Glutamatergic neuron (in vitro differentiated cells): ENCODE data around the gene TRAFD1. TPM values are rescaled to one million over a fixed set of nuclear protein-coding genes. Genes with fewer than 3 reads are reported as not detected.

Experiments used
- DNase-seq: peaks from one replicate; pipeline ENCODE4 v3.0.0; 2022
- H3K27ac Mint-ChIP-seq: one replicate; pipeline ENCODE4 v1.8.0; 2020; ENCODE audit warnings: mild to moderate bottlenecking, mixed read lengths, inconsistent platforms; ENCODE audit not compliant: unreplicated experiment
- H3K27me3 Mint-ChIP-seq: one replicate; pipeline ENCODE4 v1.8.0; 2020; ENCODE audit warnings: mild to moderate bottlenecking, moderate library complexity, mixed read lengths, inconsistent platforms; ENCODE audit not compliant: unreplicated experiment
- H3K36me3 Mint-ChIP-seq: one replicate; pipeline ENCODE4 v1.8.0; 2020; ENCODE audit warnings: mild to moderate bottlenecking, mixed read lengths, inconsistent platforms; ENCODE audit not compliant: unreplicated experiment
- H3K4me1 Mint-ChIP-seq: one replicate; pipeline ENCODE4 v1.8.0; 2020; ENCODE audit warnings: mild to moderate bottlenecking, low read depth, mixed read lengths, inconsistent platforms; ENCODE audit not compliant: unreplicated experiment
- H3K4me3 Mint-ChIP-seq: one replicate; pipeline ENCODE4 v1.8.0; 2020; ENCODE audit warnings: mild to moderate bottlenecking, mixed read lengths, inconsistent platforms; ENCODE audit not compliant: unreplicated experiment
- H3K9me3 Mint-ChIP-seq: one replicate; pipeline ENCODE4 v1.8.0; 2020; ENCODE audit warnings: mild to moderate bottlenecking, moderate library complexity, mixed read lengths, inconsistent platforms; ENCODE audit not compliant: unreplicated experiment
- CTCF ChIP-seq: fragments of 200-600 bp; sonication (generic); IDR thresholded peaks from one replicate; pipeline ENCODE4 v1.5.0; 2021; ENCODE audit not compliant: partially characterized antibody, unreplicated experiment
- total RNA-seq: library from RNA; stranded (reverse); fragmentation: NEBNext Ultra II Directional; extraction: Animal tissue kit (Norgen Biotek cat#: 25700); gene quantifications from one replicate; pipeline ENCODE4 v1.2.1, GENCODE V29; 2021; ENCODE audit not compliant: unreplicated experiment

Gene TRAFD1
- total RNA-seq, 1 donor from 2014 or later, result 36.8 TPM

DNA sequence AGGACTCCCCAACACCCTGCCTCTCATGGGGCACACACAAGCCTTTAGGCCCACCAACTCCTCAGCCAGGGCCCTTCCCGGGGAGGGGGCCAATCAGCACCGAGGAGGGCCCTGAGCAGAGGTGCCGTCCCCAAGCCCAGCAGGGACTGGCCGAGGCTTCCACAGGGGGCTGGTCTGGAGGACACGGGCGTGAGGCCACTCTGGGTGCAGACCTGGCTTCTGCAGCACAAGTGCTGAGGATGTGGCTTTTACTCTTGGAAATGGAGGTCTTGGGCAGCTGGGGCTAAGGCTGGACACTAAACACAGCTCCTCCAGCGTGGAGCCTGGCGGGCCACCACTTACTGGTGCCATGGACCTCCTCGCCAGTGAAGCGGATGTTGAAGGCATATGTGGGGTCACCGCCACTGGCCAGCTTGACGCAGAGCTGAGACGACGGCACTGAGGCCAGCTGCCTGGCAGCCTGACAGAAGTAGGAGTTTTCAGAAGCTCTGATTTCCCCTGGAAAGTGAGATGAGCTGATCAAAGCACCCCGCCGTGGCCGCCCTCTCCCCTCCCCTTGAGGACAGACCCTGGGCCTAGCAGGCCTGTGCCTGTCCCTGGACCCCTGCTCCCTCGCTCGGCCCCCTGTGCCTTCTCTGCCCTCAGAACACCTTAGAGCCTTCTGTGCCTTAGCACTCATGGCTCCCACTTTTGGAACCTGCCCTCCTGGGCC, 44.0 kb downstream of the TRAFD1 start:
- DNase-seq, result no peak
- TF ChIP-seq CTCF, result no peak
- Mint-ChIP-seq H3K27me3 (peaks cover 9% of the 10 kb centered on the region), H3K27ac (no peak overlapping the region), H3K9me3 (peaks cover 16% of the 10 kb centered on the region), H3K36me3 (no peaks in the 10 kb centered on the region), H3K4me1 (no peaks in the 10 kb centered on the region), H3K4me3 (no peak overlapping the region)

GRCh38 chr12:112169966-112170365, 44.6 kb downstream of the TRAFD1 start:
- DNase-seq, result no peak
- Mint-ChIP-seq H3K4me1 (no peaks in the 10 kb centered on the region), H3K27me3 (peaks cover 9% of the 10 kb centered on the region), H3K9me3 (peaks cover 16% of the 10 kb centered on the region), H3K27ac (no peak overlapping the region), H3K4me3 (no peak overlapping the region), H3K36me3 (no peaks in the 10 kb centered on the region)
- TF ChIP-seq CTCF, result no peak

DNA sequence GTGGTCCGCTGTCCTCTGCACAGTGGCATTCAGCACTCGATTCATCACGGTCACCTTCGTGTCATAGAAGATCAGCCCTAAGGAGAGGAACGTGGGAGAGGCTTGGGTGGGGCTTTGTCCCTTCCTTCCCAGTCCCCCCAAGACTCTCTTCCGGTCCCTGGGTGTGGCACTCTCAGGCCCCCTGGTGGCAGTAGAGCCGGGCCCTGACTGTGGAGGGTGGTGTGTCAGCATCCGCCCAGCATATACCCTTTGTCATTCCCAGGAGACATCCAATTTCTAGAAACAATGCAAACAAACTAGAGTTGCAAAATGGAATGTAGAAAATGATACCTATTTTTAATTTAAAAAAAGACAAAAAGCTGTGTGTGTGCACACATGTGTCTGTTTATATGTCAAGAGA, 45.0 kb downstream of the TRAFD1 start:
- Mint-ChIP-seq H3K9me3 (peaks cover 18% of the 10 kb centered on the region), H3K4me3 (no peak overlapping the region), H3K27me3 (peaks cover 9% of the 10 kb centered on the region), H3K27ac (no peak overlapping the region), H3K4me1 (no peaks in the 10 kb centered on the region), H3K36me3 (peaks cover 3% of the 10 kb centered on the region)
- DNase-seq, result peak; percentile 41
- no peak for TF ChIP-seq CTCF

DNA sequence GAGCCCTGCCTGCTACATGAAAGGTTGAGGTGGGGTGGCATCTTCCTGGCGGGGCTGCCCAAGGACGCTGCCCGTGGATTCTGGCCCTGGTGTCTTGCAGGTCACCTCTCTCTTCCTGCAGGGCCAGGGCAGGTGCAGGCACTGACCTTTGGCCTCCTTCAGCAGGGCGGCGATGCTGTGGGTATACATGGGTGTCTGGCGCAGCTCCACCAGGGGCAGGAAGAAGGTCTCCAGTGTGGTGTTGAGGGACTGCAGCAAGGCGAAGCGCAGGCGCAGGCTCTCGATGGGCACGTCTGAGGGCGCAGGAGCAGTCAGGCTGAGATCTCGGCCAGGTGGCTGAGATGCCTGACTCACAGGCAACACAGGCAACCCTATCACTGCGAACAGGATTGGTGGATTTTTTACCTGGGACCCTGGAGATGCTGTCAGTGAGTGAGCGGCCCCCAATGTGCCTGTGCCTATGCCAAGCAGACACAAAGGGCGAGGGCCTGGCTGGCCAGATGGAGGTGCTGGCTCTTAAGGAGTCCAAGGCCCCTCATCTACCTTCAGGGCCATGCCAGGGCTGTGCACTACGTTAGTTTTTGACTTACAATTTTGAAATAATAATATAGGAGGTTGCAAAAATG, 45.7 kb downstream of the TRAFD1 start:
- no peak for DNase-seq
- Mint-ChIP-seq H3K36me3 (peaks cover 10% of the 10 kb centered on the region), H3K4me3 (no peak overlapping the region), H3K27me3 (peaks cover 9% of the 10 kb centered on the region), H3K27ac (no peak overlapping the region), H3K9me3 (peaks cover 23% of the 10 kb centered on the region), H3K4me1 (no peaks in the 10 kb centered on the region)
- no peak for TF ChIP-seq CTCF
